GM12875 (cell line): ENCODE measurements around the gene NUP54.

ENCODE experiments used
- H3K4me3 ChIP-seq: one replicate; pipeline ENCODE4 v1.5.1; 2011; ENCODE audit warnings: low read depth, low read length, control low read depth
- TF ChIP-seq, protein P1 (sequence below): IDR thresholded peaks from 2 replicates; pipeline ENCODE4 v1.5.1; 2011; ENCODE audit warnings: low read depth, mild to moderate bottlenecking, control low read depth, inconsistent platforms, low read length, moderate library complexity, borderline replicate concordance; ENCODE audit not compliant: insufficient read depth

Gene NUP54

GRCh38 chr4:76175336-76175735 is 27.1 kb upstream of the NUP54 start:
- H3K4me3 ChIP-seq = no peak overlapping the region
- TF ChIP-seq, protein P1, sequence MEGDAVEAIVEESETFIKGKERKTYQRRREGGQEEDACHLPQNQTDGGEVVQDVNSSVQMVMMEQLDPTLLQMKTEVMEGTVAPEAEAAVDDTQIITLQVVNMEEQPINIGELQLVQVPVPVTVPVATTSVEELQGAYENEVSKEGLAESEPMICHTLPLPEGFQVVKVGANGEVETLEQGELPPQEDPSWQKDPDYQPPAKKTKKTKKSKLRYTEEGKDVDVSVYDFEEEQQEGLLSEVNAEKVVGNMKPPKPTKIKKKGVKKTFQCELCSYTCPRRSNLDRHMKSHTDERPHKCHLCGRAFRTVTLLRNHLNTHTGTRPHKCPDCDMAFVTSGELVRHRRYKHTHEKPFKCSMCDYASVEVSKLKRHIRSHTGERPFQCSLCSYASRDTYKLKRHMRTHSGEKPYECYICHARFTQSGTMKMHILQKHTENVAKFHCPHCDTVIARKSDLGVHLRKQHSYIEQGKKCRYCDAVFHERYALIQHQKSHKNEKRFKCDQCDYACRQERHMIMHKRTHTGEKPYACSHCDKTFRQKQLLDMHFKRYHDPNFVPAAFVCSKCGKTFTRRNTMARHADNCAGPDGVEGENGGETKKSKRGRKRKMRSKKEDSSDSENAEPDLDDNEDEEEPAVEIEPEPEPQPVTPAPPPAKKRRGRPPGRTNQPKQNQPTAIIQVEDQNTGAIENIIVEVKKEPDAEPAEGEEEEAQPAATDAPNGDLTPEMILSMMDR = no peak

GRCh38 chr4:76174216-76174615 is 26.0 kb upstream of the NUP54 start:
- TF ChIP-seq, protein P1 = no peak
- no peak overlapping the region for H3K4me3 ChIP-seq

DNA sequence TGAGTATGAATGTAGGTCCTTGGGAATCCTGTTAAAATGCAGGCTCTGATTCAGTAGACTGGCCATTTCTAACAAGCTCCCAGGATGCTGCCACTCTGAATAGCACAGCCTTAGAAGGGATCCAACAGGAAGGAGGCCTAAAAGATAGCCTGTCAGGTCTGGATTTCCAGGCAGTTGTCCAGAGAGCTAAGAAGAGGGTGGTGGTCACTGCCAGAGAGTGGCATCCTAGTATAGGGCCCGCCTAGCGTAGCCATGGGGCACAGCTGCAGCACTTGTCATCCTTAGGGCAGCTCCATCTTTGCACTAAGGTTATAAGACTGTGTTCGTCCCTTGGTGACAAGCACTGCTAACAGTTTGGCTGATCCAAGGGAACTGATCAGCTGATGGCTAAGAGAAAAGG is 20.5 kb upstream of the NUP54 start:
- H3K4me3 ChIP-seq = no peak overlapping the region
- TF ChIP-seq, protein P1 = no peak

- TF ChIP-seq, protein P1 = no peak
- H3K4me3 ChIP-seq = no peak overlapping the region
Measured at GRCh38 chr4:76166480-76166879, 18.3 kb upstream of the NUP54 start.

DNA sequence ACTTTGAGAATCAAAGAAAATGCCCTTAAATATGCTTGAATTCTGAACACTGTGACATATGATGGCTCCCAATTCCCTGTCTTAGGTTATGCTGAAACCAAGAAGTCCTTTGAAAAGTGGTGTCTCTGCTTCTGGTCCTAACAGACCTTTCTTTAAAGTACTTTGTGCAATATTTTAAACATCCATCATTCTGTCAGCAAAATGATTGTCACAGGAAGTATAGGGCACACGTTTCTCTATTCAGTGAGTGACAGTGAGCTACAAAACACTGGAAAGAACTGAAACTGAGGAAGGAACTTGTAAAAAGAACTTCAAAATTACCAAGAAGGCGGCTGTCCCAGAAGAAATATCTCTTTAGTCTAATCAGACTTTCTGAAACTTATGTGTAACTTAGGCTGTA is 12.2 kb upstream of the NUP54 start:
- no peak overlapping the region for H3K4me3 ChIP-seq
- TF ChIP-seq, protein P1 = no peak

- no peak overlapping the region for H3K4me3 ChIP-seq
- TF ChIP-seq, protein P1 = no peak
Measured at GRCh38 chr4:76156635-76157034, 8.4 kb upstream of the NUP54 start.

DNA sequence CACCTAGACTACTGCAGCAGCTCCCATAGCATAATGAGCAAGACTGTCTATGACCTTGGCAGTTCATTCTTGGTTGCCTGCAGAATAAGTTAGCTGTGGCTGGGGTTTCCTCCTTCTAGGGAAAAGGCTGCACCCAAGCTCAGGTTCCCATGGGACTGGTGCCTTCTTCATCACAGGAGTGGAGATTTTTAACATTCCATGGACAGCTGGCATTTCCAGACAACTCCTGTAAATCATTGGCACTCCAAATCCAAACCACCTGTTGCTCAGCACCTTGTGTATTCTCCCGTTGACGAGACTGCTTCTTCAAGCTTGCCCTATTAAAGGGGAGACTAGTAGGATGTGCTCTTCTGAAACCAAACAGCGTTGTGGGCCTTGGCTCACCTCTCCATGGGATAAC is 7.8 kb upstream of the NUP54 start:
- TF ChIP-seq, protein P1 = no peak

More for the DNA sequence above, 7.8 kb upstream of the NUP54 start:
- H3K4me3 ChIP-seq = no peak overlapping the region
